ENCODE measurements around the gene CCDC63. TPM values are rescaled to one million over a fixed set of nuclear protein-coding genes. Genes with fewer than 3 reads are reported as not detected.
"Not testable (repeated sequence)": the region's sequence is repeated elsewhere in the genome, so short reads cannot be mapped to it uniquely, and the experiment has no call there.

Gene CCDC63
- total and polyA plus RNA-seq, 9 of the 15 experiments (the other 6 are each of a cell fraction or from before 2014, with no cell fraction given) = not detected

GRCh38 chr12:110948041-110948440, 101.3 kb downstream of the CCDC63 start:
- ChIA-PET POLR2A (no interaction called here), CTCF (ENCODE audit: low intra/inter-chr PET ratio) (no interaction called here)
- Histone ChIP-seq H2AFZ (ENCODE audit: low read depth, low read length) (no peak overlapping the region), H3K27me3 (ENCODE audit: control insufficient read depth in 2 of 2, insufficient read depth in 2 of 2, low read length in 2 of 2) (no peaks in the 10 kb centered on the region), H3K4me1 (replicated peaks in 1 of 2; ENCODE audit: control insufficient read depth in 2 of 2, insufficient read depth in 2 of 2, low read length in 2 of 2) (no peaks in the 10 kb centered on the region), H3K9me1 (ENCODE audit: control insufficient read depth, insufficient read depth, low read length) (no peaks in the 10 kb centered on the region), H3K27ac (ENCODE audit: extremely low read depth, low read depth, low read length) (no peak overlapping the region), H3K4me2 (ENCODE audit: insufficient read depth, low read length) (no peak overlapping the region), H3K36me3 (ENCODE audit: control insufficient read depth, insufficient read depth, low read length) (no peaks in the 10 kb centered on the region), H3K4me3 (no peak overlapping the region), H3K9ac (ENCODE audit: insufficient read depth in 1 of 2, low read depth in 2 of 2, low read length in 2 of 2) (no peak overlapping the region), H4K20me1 (replicated peaks; ENCODE audit: control insufficient read depth, insufficient read depth, low read length) (no peaks in the 10 kb centered on the region), H3K79me2 (ENCODE audit: control insufficient read depth, insufficient read depth, low read length) (no peaks in the 10 kb centered on the region), H3K9me3 (replicated peaks; ENCODE audit: control insufficient read depth, insufficient read depth, low read depth, low read length) (no peaks in the 10 kb centered on the region)
- no TSS peak for BruUV-seq (replicated peaks)
- TF ChIP-seq ERF (CRISPR knock-in tag; IDR thresholded peaks at IDR 0.05) = no peak
- no peak for TF ChIP-seq PYGO2 (tag; IDR thresholded peaks at IDR 0.05)
- ATAC-seq (no peak), DNase-seq (ENCODE audit: extremely low read depth in 1 of 4, low spot score in 3 of 4) (no peak), FAIRE-seq (no peak)
- in situ Hi-C loops (cut with MboI) (no loop called here), intact Hi-C loops (cut with micrococcal nuclease) (no loop called here)
- WGBS (ENCODE audit: insufficient coverage, low coverage, missing lambda C conversion rate) = 0% methylated on average over 2 of the region's 2 CpGs

GRCh38 chr12:110950466-110950865, 103.7 kb downstream of the CCDC63 start:
- H3K4me2 ChIP-seq (ENCODE audit: insufficient read depth, low read length); H3K9me3 ChIP-seq (replicated peaks; ENCODE audit: control insufficient read depth, insufficient read depth, low read depth, low read length); BruUV-seq (replicated peaks); H3K27ac ChIP-seq (ENCODE audit: extremely low read depth, low read depth, low read length); FAIRE-seq; CTCF ChIA-PET (ENCODE audit: low intra/inter-chr PET ratio); H3K27me3 ChIP-seq (ENCODE audit: control insufficient read depth in 2 of 2, insufficient read depth in 2 of 2, low read length in 2 of 2); intact Hi-C loops (cut with micrococcal nuclease); H3K9me1 ChIP-seq (ENCODE audit: control insufficient read depth, insufficient read depth, low read length); H3K9ac ChIP-seq (ENCODE audit: insufficient read depth in 1 of 2, low read depth in 2 of 2, low read length in 2 of 2); in situ Hi-C loops (cut with MboI); DNase-seq (ENCODE audit: extremely low read depth in 1 of 4, low spot score in 3 of 4); POLR2A ChIA-PET; H3K79me2 ChIP-seq (ENCODE audit: control insufficient read depth, insufficient read depth, low read length); H3K36me3 ChIP-seq (ENCODE audit: control insufficient read depth, insufficient read depth, low read length); H2AFZ ChIP-seq (ENCODE audit: low read depth, low read length); H4K20me1 ChIP-seq (replicated peaks; ENCODE audit: control insufficient read depth, insufficient read depth, low read length); H3K4me3 ChIP-seq; H3K4me1 ChIP-seq (replicated peaks in 1 of 2; ENCODE audit: control insufficient read depth in 2 of 2, insufficient read depth in 2 of 2, low read length in 2 of 2); ATAC-seq: not testable (repeated sequence)
- WGBS (ENCODE audit: insufficient coverage, low coverage, missing lambda C conversion rate) = 0% methylated on average over 1 of the region's 31 CpGs

- BruUV-seq (replicated peaks); H3K4me3 ChIP-seq; CTCF ChIA-PET (ENCODE audit: low intra/inter-chr PET ratio); ATAC-seq; H3K9me3 ChIP-seq (replicated peaks; ENCODE audit: control insufficient read depth, insufficient read depth, low read depth, low read length); H3K9me1 ChIP-seq (ENCODE audit: control insufficient read depth, insufficient read depth, low read length); H3K4me1 ChIP-seq (replicated peaks in 1 of 2; ENCODE audit: control insufficient read depth in 2 of 2, insufficient read depth in 2 of 2, low read length in 2 of 2); H3K9ac ChIP-seq (ENCODE audit: insufficient read depth in 1 of 2, low read depth in 2 of 2, low read length in 2 of 2); in situ Hi-C loops (cut with MboI); H2AFZ ChIP-seq (ENCODE audit: low read depth, low read length); H3K27ac ChIP-seq (ENCODE audit: extremely low read depth, low read depth, low read length); H4K20me1 ChIP-seq (replicated peaks; ENCODE audit: control insufficient read depth, insufficient read depth, low read length); H3K27me3 ChIP-seq (ENCODE audit: control insufficient read depth in 2 of 2, insufficient read depth in 2 of 2, low read length in 2 of 2); intact Hi-C loops (cut with micrococcal nuclease); DNase-seq (ENCODE audit: extremely low read depth in 1 of 4, low spot score in 3 of 4); FAIRE-seq; H3K36me3 ChIP-seq (ENCODE audit: control insufficient read depth, insufficient read depth, low read length); POLR2A ChIA-PET; H3K4me2 ChIP-seq (ENCODE audit: insufficient read depth, low read length); H3K79me2 ChIP-seq (ENCODE audit: control insufficient read depth, insufficient read depth, low read length): not testable (repeated sequence)
- 30% methylated on average over 8 of the region's 31 CpGs for WGBS (ENCODE audit: insufficient coverage, low coverage, missing lambda C conversion rate)
Observed at GRCh38 chr12:110950867-110951266, 104.1 kb downstream of the CCDC63 start.

All from K562 (cell line).